IMR-90 (cell line): ENCODE results near the gene SPI1.

ENCODE experiments used
- BHLHE40 ChIP-seq: fragments of 150-350 bp; IDR thresholded peaks from 2 replicates; pipeline ENCODE4 v1.6.1; 2016; ENCODE audit warnings: mild to moderate bottlenecking, low read depth, low read length
- CEBPB ChIP-seq: IDR thresholded peaks from 2 replicates; pipeline ENCODE4 v1.6.1; 2012; ENCODE audit warnings: low read depth, low read length, improper control_type of control experiment
- CHD1 ChIP-seq: IDR thresholded peaks from 2 replicates; pipeline ENCODE4 v1.6.1; 2012; ENCODE audit warnings: low read depth, low read length, improper control_type of control experiment
- MAFK ChIP-seq: IDR thresholded peaks from 2 replicates; pipeline ENCODE4 v1.6.1; 2012; ENCODE audit warnings: low read depth, low read length, improper control_type of control experiment
- MAZ ChIP-seq: IDR thresholded peaks from 2 replicates; pipeline ENCODE4 v1.6.1; 2012; ENCODE audit warnings: low read depth, mild to moderate bottlenecking, low read length, improper control_type of control experiment, moderate library complexity, borderline replicate concordance
- MXI1 ChIP-seq: IDR thresholded peaks from 2 replicates; pipeline ENCODE4 v1.6.1; 2012; ENCODE audit warnings: low read depth, mild to moderate bottlenecking, low read length, moderate library complexity, borderline replicate concordance
- POLR2A ChIP-seq: IDR thresholded peaks from 2 replicates; pipeline ENCODE4 v1.6.1; 2012; ENCODE audit warnings: mild to moderate bottlenecking, low read depth, low read length
- RAD21 ChIP-seq: IDR thresholded peaks from 2 replicates; pipeline ENCODE4 v1.6.1; 2012; ENCODE audit warnings: low read length, improper control_type of control experiment
- RCOR1 ChIP-seq: IDR thresholded peaks from 2 replicates; pipeline ENCODE4 v1.6.1; 2012; ENCODE audit warnings: mild to moderate bottlenecking, low read length, improper control_type of control experiment; ENCODE audit not compliant: insufficient replicate concordance
- RFX5 ChIP-seq: IDR thresholded peaks from 2 replicates; pipeline ENCODE4 v1.8.0; 2012; ENCODE audit warnings: low read depth, mild to moderate bottlenecking, low read length, moderate library complexity
- TF ChIP-seq, protein P1 (sequence below): conservative IDR thresholded peaks from 2 replicates; pipeline ENCODE4 v1.5.1; 2012; ENCODE audit warnings: mild to moderate bottlenecking, low read depth, low read length, improper control_type of control experiment
- TF ChIP-seq, protein P2 (sequence below): fragments of 150-350 bp; IDR thresholded peaks from 2 replicates; pipeline ENCODE4 v1.6.1; 2016; ENCODE audit warnings: low read depth, mild to moderate bottlenecking, low read length, moderate library complexity, borderline replicate concordance

DNA sequence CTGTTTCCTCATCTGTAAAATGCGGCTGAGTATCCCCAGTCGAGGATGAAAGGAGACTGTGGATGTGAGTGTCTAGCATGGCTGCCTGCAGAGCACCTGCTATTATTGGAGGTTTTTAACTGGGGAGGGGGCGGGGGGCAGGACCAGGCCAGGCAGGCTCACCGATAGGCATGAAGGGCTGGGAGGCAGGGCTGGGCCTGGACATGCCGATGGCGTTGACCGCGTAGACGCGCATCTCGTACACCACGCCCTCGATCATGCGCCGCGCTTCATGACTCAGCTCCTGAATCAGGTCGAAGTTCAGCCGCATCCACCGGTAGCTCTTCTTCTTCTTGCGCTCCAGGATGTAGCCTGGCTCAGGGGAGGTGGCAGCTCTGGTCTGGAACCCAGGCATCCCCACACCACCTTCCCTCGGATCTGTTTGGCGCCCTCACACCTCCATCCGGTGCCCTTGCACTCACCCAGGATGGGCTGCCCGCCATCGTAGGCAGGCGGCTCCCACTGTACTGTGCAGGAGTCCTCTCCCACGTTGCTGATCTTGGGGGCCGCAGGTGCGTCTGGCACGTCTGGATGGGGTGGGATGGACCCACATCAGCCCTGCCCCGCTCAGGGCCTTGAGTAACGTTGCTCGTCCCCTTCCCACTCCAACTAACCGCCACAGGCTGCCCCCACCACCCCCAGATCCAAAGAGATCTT, 41.0 kb downstream of the SPI1 start:
- TF ChIP-seq MXI1 (no peak), BHLHE40 (no peak), MAFK (no peak), RFX5 (no peak), RCOR1 (no peak), CHD1 (no peak), CEBPB (no peak), POLR2A (no peak), RAD21 (no peak), MAZ (no peak)
- TF ChIP-seq, protein P1, sequence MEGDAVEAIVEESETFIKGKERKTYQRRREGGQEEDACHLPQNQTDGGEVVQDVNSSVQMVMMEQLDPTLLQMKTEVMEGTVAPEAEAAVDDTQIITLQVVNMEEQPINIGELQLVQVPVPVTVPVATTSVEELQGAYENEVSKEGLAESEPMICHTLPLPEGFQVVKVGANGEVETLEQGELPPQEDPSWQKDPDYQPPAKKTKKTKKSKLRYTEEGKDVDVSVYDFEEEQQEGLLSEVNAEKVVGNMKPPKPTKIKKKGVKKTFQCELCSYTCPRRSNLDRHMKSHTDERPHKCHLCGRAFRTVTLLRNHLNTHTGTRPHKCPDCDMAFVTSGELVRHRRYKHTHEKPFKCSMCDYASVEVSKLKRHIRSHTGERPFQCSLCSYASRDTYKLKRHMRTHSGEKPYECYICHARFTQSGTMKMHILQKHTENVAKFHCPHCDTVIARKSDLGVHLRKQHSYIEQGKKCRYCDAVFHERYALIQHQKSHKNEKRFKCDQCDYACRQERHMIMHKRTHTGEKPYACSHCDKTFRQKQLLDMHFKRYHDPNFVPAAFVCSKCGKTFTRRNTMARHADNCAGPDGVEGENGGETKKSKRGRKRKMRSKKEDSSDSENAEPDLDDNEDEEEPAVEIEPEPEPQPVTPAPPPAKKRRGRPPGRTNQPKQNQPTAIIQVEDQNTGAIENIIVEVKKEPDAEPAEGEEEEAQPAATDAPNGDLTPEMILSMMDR, result no peak
- TF ChIP-seq, protein P2, sequence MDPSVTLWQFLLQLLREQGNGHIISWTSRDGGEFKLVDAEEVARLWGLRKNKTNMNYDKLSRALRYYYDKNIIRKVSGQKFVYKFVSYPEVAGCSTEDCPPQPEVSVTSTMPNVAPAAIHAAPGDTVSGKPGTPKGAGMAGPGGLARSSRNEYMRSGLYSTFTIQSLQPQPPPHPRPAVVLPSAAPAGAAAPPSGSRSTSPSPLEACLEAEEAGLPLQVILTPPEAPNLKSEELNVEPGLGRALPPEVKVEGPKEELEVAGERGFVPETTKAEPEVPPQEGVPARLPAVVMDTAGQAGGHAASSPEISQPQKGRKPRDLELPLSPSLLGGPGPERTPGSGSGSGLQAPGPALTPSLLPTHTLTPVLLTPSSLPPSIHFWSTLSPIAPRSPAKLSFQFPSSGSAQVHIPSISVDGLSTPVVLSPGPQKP, result no peak
